Endodermal cell (in vitro differentiated cells): ENCODE data around the gene PCDHGB2. TPM values are rescaled to one million over a fixed set of nuclear protein-coding genes. Genes with fewer than 3 reads are reported as not detected.

Experiments
- DNase-seq: peaks from one replicate; pipeline ENCODE4 v3.0.0-alpha.2; 2017
- H3K27ac ChIP-seq: 2 replicates; pipeline ENCODE4 v1.5.1; 2013; ENCODE audit warnings: mild to moderate bottlenecking, low read depth, low read length, moderate library complexity
- H3K27me3 ChIP-seq: 2 replicates; pipeline ENCODE4 v1.6.1; 2013; ENCODE audit warnings: mild to moderate bottlenecking, low read length, moderate library complexity; ENCODE audit not compliant: insufficient read depth, control insufficient read depth, poor library complexity, severe bottlenecking
- H3K36me3 ChIP-seq: 2 replicates; pipeline ENCODE4 v1.7.0; 2013; ENCODE audit warnings: mild to moderate bottlenecking, low read length, moderate library complexity; ENCODE audit not compliant: control insufficient read depth, insufficient read depth
- H3K4me1 ChIP-seq: one replicate; pipeline ENCODE4 v1.7.0; 2013; ENCODE audit warnings: low read length; ENCODE audit not compliant: control insufficient read depth, insufficient read depth
- H3K4me3 ChIP-seq: 2 replicates; pipeline ENCODE4 v1.5.1; 2013; ENCODE audit warnings: mild to moderate bottlenecking, low read length, moderate library complexity
- H3K9ac ChIP-seq: 2 replicates; pipeline ENCODE4 v1.6.1; 2013; ENCODE audit warnings: mild to moderate bottlenecking, low read length, moderate library complexity; ENCODE audit not compliant: poor library complexity, severe bottlenecking; ENCODE audit errors: extremely low read depth
- H3K9me3 ChIP-seq: 2 replicates; pipeline ENCODE4 v1.6.1; 2013; ENCODE audit warnings: mild to moderate bottlenecking, low read length, moderate library complexity; ENCODE audit not compliant: control insufficient read depth
- H3K27ac Mint-ChIP-seq: 2 replicates; pipeline ENCODE4 v1.8.0; 2020; ENCODE audit warnings: mixed read lengths
- H3K27me3 Mint-ChIP-seq: 2 replicates; pipeline ENCODE4 v1.8.0; 2021; ENCODE audit warnings: mild to moderate bottlenecking, mixed read lengths; ENCODE audit not compliant: insufficient read depth
- H3K36me3 Mint-ChIP-seq: 2 replicates; pipeline ENCODE4 v1.8.0; 2020; ENCODE audit warnings: low read depth, mixed read lengths
- H3K4me1 Mint-ChIP-seq: 2 replicates; pipeline ENCODE4 v1.8.0; 2020; ENCODE audit warnings: mixed read lengths
- H3K4me3 Mint-ChIP-seq: 2 replicates; pipeline ENCODE4 v1.8.0; 2020; ENCODE audit warnings: mild to moderate bottlenecking, moderate library complexity, mixed read lengths
- H3K9me3 Mint-ChIP-seq: 2 replicates; pipeline ENCODE4 v1.8.0; 2020; ENCODE audit warnings: mild to moderate bottlenecking, mixed read lengths
- CTCF ChIP-seq: fragments of 200-600 bp; sonication (generic); conservative IDR thresholded peaks from 2 replicates; pipeline ENCODE4 v1.5.0; 2021; ENCODE audit warnings: antibody characterized with exemption, mild to moderate bottlenecking
- WGBS, 2 experiments: methylation state at CpG; one replicate each; pipeline versions ENCODE4 v1.1.5 to v1.1.7; 2013; ENCODE audit warnings: missing lambda C conversion rate in 2 of 2, mixed read lengths in 1 of 2; ENCODE audit not compliant: insufficient coverage in 1 of 2, insufficient read length in 1 of 2; 5-methylcytosine and 5-hydroxymethylcytosine counted together
- total RNA-seq, 2 donors: library from RNA; stranded (reverse); fragmentation: NEBNext Ultra II Directional in 1 of 2; extraction: Animal tissue kit (Norgen Biotek cat#: 25700) in 1 of 2; gene quantifications; 2 replicates in 1 of 2; 3 replicates in 1 of 2; pipeline ENCODE4 v1.2.1, GENCODE V29; 2021

Gene PCDHGB2
- total RNA-seq, 2 donors from 2014 or later, result 1.6 to 5.2 TPM

- H3K4me1 ChIP-seq, result no peaks in the 10 kb centered on the region
- peaks cover 66% of the 10 kb centered on the region for H3K9me3 ChIP-seq
- H3K27ac Mint-ChIP-seq, result no peak overlapping the region
- no peaks in the 10 kb centered on the region for H3K27me3 ChIP-seq
- H3K4me3 Mint-ChIP-seq, result no peak overlapping the region
- no peaks in the 10 kb centered on the region for H3K36me3 ChIP-seq
- peaks cover 68% of the 10 kb centered on the region for H3K9me3 Mint-ChIP-seq
- H3K27me3 Mint-ChIP-seq, result no peaks in the 10 kb centered on the region
- DNase-seq, result no peak
- TF ChIP-seq CTCF, result no peak
- H3K4me1 Mint-ChIP-seq, result no peaks in the 10 kb centered on the region
- no peak overlapping the region for H3K4me3 ChIP-seq
- no peak overlapping the region for H3K9ac ChIP-seq
- WGBS, 2 experiments, result 80 to 96% methylated on average over 4 to 5 of the region's 5 CpGs
- H3K27ac ChIP-seq, result no peak overlapping the region
- peaks cover 57% of the 10 kb centered on the region for H3K36me3 Mint-ChIP-seq
Observed at GRCh38 chr5:141356133-141356532, 3.7 kb upstream of the PCDHGB2 start.

- Mint-ChIP-seq H3K36me3 (peaks cover 55% of the 10 kb centered on the region), H3K27ac (no peak overlapping the region), H3K4me3 (no peak overlapping the region), H3K9me3 (peaks cover 69% of the 10 kb centered on the region), H3K4me1 (no peaks in the 10 kb centered on the region), H3K27me3 (no peaks in the 10 kb centered on the region)
- Histone ChIP-seq H3K36me3 (no peaks in the 10 kb centered on the region), H3K4me1 (no peaks in the 10 kb centered on the region), H3K27ac (no peak overlapping the region), H3K4me3 (no peak overlapping the region), H3K9ac (no peak overlapping the region), H3K9me3 (peaks cover 65% of the 10 kb centered on the region), H3K27me3 (no peaks in the 10 kb centered on the region)
- TF ChIP-seq CTCF, result no peak
- WGBS, 2 experiments, result 94 to 98% methylated on average over 18 to 19 of the region's 19 CpGs
- DNase-seq, result no peak
Observed at GRCh38 chr5:141356950-141357349, 2.8 kb upstream of the PCDHGB2 start.

GRCh38 chr5:141360685-141361084, 891 bp downstream of the PCDHGB2 start:
- TF ChIP-seq CTCF, result no peak

More at GRCh38 chr5:141360685-141361084, 891 bp downstream of the PCDHGB2 start:
- H3K4me3 ChIP-seq, result no peak overlapping the region
- no peak for DNase-seq
- no peak overlapping the region for H3K27ac ChIP-seq
- Mint-ChIP-seq H3K9me3 (peaks cover 78% of the 10 kb centered on the region), H3K27ac (no peak overlapping the region), H3K27me3 (no peaks in the 10 kb centered on the region), H3K4me1 (no peaks in the 10 kb centered on the region), H3K4me3 (no peak overlapping the region), H3K36me3 (peaks cover 58% of the 10 kb centered on the region)
- no peaks in the 10 kb centered on the region for H3K36me3 ChIP-seq
- no peak overlapping the region for H3K9ac ChIP-seq
- H3K27me3 ChIP-seq, result no peaks in the 10 kb centered on the region
- H3K4me1 ChIP-seq, result no peaks in the 10 kb centered on the region
- 89 to 95% methylated on average over 14 to 15 of the region's 15 CpGs for WGBS, 2 experiments
- H3K9me3 ChIP-seq, result peaks cover 59% of the 10 kb centered on the region
